HepG2 (cell line): ENCODE data around the gene PAMR1. TPM values are rescaled to one million over a fixed set of nuclear protein-coding genes. Genes with fewer than 3 reads are reported as not detected.

Experiments
- CBX1 ChIP-seq: IDR thresholded peaks from one replicate; pipeline ENCODE4 v1.6.1; 2016; ENCODE audit warnings: antibody characterized with exemption, low read depth
- DNMT3B ChIP-seq: conservative IDR thresholded peaks from 2 replicates; pipeline ENCODE4 v1.6.1; 2016; ENCODE audit warnings: missing biosample characterization, control low read depth
- ETV6 ChIP-seq: sonication (generic); formaldehyde crosslinking; conservative IDR thresholded peaks from 2 replicates; pipeline ENCODE4 v1.4.0; 2020; ENCODE audit warnings: missing genetic modification reagents
- GATAD2A ChIP-seq: IDR thresholded peaks from 2 replicates; pipeline ENCODE4 v1.6.1; 2016
- MIXL1 ChIP-seq: IDR thresholded peaks from 2 replicates; pipeline ENCODE4 v1.6.1; 2016
- MXD4 ChIP-seq: IDR thresholded peaks from 2 replicates; pipeline ENCODE4 v1.6.1; 2016; ENCODE audit warnings: mild to moderate bottlenecking, missing biosample characterization, missing genetic modification reagents
- MZF1 ChIP-seq: sonication (generic); formaldehyde crosslinking; IDR thresholded peaks from 2 replicates; pipeline ENCODE4 v1.8.1; 2023; ENCODE audit warnings: mild to moderate bottlenecking, missing genetic modification reagents, borderline replicate concordance
- NFIC ChIP-seq: IDR thresholded peaks from 2 replicates; pipeline ENCODE4 v1.6.1; 2012; ENCODE audit warnings: mild to moderate bottlenecking, low read length, inconsistent platforms
- PHF5A ChIP-seq: IDR thresholded peaks from one replicate; pipeline ENCODE4 v1.6.1; 2018; ENCODE audit warnings: low read depth, missing genetic modification reagents; ENCODE audit not compliant: unreplicated experiment
- PHF8 ChIP-seq: sonication (generic); formaldehyde crosslinking; IDR thresholded peaks from 2 replicates; pipeline ENCODE4 v1.5.0; 2020; ENCODE audit warnings: missing genetic modification reagents
- SNRNP70 ChIP-seq: fragments of 200-400 bp; formaldehyde crosslinking; IDR thresholded peaks from 2 replicates; pipeline ENCODE4 v1.6.1; 2017; ENCODE audit warnings: mild to moderate bottlenecking, low read depth, low read length, moderate library complexity
- ZFP36L2 ChIP-seq: sonication (generic); formaldehyde crosslinking; IDR thresholded peaks from 2 replicates; pipeline ENCODE4 v1.4.0; 2020; ENCODE audit warnings: missing genetic modification reagents
- ZNF382 ChIP-seq: sonication (generic); formaldehyde crosslinking; IDR thresholded peaks from 2 replicates; pipeline ENCODE4 v1.5.0; 2020; ENCODE audit warnings: missing genetic modification reagents, mild to moderate bottlenecking, borderline replicate concordance
- ZZZ3 ChIP-seq: sonication (generic); formaldehyde crosslinking; IDR thresholded peaks from 2 replicates; pipeline ENCODE4 v1.4.0; 2020; ENCODE audit warnings: missing genetic modification reagents, mild to moderate bottlenecking, borderline replicate concordance
- polyA plus RNA-seq, 8 experiments: library from polyadenylated mRNA; depleted of rRNA in 3 of 8; stranded (reverse) in 7 of 8; unstranded in 1 of 8; fragments of >200 nt; fragmentation: Illumina TruSeq in 4 of 8; extraction: Trizol in 4 of 8; gene quantifications; 2 replicates each; pipeline versions ENCODE4 v1.2.1 to v1.2.3, GENCODE V29; 2011 to 2016; ENCODE audit warnings: low read depth in 4 of 8, missing spikeins in 1 of 8, mixed read lengths in 1 of 8; ENCODE audit not compliant: insufficient read depth in 1 of 8
- total RNA-seq, 5 experiments: library from RNA; depleted of rRNA; stranded (reverse); fragments of >200 nt; fragmentation: Illumina TruSeq; extraction: Trizol; gene quantifications; 2 replicates each; pipeline ENCODE4 v1.2.3, GENCODE V29; 2016; ENCODE audit warnings: low read depth in 1 of 5
- TF ChIP-seq, protein P1 (sequence below): IDR thresholded peaks from 2 replicates; pipeline ENCODE4 v1.6.1; 2012; ENCODE audit warnings: low read length, improper control_type of control experiment
- TF ChIP-seq, protein P2 (sequence below): sonication (generic); formaldehyde crosslinking; IDR thresholded peaks from 2 replicates; pipeline ENCODE4 v1.9.0; 2021; ENCODE audit warnings: missing genetic modification reagents, borderline replicate concordance
- TF ChIP-seq, protein P3 (sequence below): IDR thresholded peaks from 2 replicates; pipeline ENCODE4 v1.6.1; 2018; ENCODE audit warnings: missing genetic modification reagents

The PAMR1 gene
- total and polyA plus RNA-seq, 2 of the 13 experiments (the other 11 are each of a cell fraction or from before 2014, with no cell fraction given): not detected

DNA sequence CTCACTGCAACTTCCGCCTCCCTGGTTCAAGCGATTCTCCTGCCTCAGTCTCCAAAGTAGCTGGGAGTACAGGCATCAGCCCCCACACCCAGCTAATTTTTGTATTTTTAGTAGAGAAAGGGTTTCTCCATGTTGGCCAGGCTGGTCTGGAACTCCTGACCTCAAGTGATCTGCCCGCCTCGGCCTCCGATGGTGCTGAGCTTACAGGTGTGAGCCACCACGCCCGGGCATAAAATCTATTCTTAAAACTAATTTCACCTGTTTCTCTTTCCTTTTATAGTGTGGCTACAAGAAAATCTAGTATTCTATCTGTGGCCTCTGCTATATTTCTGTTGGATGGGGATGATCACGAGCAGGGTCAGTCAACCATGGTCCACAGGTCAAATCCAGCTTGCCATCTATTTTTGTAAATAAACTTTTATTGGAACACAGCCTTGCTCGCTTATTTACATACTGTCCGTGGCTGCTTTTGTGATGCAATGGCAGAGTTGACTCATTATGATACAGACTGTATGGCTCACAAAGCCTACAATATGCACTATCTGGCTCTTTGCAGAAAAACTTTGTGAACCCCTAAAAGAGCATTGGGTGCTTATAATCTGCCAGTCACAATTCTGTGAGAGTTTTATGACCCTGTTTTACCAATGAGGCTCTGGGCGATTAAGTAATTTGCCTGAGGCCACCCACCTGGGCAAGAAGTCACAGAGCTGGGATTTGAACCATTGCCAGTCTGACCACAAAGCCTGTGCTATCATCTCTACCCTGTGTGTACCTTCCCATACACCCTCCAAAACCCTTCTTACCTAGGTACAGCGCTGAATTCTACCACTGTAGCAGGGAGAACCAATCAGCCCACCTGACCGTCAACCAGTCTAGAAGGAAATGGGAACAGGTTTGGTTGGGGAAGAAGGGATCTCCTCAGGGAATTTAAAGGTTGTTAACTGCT is 134.4 kb downstream of the PAMR1 start (continued):
- TF ChIP-seq, protein P1, sequence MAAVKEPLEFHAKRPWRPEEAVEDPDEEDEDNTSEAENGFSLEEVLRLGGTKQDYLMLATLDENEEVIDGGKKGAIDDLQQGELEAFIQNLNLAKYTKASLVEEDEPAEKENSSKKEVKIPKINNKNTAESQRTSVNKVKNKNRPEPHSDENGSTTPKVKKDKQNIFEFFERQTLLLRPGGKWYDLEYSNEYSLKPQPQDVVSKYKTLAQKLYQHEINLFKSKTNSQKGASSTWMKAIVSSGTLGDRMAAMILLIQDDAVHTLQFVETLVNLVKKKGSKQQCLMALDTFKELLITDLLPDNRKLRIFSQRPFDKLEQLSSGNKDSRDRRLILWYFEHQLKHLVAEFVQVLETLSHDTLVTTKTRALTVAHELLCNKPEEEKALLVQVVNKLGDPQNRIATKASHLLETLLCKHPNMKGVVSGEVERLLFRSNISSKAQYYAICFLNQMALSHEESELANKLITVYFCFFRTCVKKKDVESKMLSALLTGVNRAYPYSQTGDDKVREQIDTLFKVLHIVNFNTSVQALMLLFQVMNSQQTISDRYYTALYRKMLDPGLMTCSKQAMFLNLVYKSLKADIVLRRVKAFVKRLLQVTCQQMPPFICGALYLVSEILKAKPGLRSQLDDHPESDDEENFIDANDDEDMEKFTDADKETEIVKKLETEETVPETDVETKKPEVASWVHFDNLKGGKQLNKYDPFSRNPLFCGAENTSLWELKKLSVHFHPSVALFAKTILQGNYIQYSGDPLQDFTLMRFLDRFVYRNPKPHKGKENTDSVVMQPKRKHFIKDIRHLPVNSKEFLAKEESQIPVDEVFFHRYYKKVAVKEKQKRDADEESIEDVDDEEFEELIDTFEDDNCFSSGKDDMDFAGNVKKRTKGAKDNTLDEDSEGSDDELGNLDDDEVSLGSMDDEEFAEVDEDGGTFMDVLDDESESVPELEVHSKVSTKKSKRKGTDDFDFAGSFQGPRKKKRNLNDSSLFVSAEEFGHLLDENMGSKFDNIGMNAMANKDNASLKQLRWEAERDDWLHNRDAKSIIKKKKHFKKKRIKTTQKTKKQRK: no peak
- TF ChIP-seq ZNF382 (CRISPR knock-in tag) (no peak), GATAD2A (peak; percentile 82), PHF8 (CRISPR knock-in tag) (no peak), MIXL1 (peak; percentile 69; the same call in 1 of the 2 replicates), ZZZ3 (CRISPR knock-in tag) (no peak), DNMT3B (CRISPR knock-in tag) (no peak), MZF1 (CRISPR knock-in tag) (no peak), CBX1 (no peak), ETV6 (no peak), MXD4 (CRISPR knock-in tag) (no peak), ZFP36L2 (CRISPR knock-in tag) (no peak), SNRNP70 (no peak), PHF5A (CRISPR knock-in tag) (no peak), NFIC (peak; percentile 35; the same call in 1 of the 2 replicates)
- TF ChIP-seq, protein P2, sequence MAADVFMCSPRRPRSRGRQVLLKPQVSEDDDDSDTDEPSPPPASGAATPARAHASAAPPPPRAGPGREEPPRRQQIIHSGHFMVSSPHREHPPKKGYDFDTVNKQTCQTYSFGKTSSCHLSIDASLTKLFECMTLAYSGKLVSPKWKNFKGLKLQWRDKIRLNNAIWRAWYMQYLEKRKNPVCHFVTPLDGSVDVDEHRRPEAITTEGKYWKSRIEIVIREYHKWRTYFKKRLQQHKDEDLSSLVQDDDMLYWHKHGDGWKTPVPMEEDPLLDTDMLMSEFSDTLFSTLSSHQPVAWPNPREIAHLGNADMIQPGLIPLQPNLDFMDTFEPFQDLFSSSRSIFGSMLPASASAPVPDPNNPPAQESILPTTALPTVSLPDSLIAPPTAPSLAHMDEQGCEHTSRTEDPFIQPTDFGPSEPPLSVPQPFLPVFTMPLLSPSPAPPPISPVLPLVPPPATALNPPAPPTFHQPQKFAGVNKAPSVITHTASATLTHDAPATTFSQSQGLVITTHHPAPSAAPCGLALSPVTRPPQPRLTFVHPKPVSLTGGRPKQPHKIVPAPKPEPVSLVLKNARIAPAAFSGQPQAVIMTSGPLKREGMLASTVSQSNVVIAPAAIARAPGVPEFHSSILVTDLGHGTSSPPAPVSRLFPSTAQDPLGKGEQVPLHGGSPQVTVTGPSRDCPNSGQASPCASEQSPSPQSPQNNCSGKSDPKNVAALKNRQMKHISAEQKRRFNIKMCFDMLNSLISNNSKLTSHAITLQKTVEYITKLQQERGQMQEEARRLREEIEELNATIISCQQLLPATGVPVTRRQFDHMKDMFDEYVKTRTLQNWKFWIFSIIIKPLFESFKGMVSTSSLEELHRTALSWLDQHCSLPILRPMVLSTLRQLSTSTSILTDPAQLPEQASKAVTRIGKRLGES (CRISPR knock-in tag): no peak
- TF ChIP-seq, protein P3, sequence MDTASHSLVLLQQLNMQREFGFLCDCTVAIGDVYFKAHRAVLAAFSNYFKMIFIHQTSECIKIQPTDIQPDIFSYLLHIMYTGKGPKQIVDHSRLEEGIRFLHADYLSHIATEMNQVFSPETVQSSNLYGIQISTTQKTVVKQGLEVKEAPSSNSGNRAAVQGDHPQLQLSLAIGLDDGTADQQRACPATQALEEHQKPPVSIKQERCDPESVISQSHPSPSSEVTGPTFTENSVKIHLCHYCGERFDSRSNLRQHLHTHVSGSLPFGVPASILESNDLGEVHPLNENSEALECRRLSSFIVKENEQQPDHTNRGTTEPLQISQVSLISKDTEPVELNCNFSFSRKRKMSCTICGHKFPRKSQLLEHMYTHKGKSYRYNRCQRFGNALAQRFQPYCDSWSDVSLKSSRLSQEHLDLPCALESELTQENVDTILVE (CRISPR knock-in tag): no peak
